Endothelial cell of umbilical vein (primary cell): ENCODE results near the gene PCDH15.

Experiments
- JUN ChIP-seq: IDR thresholded peaks from 2 replicates; pipeline ENCODE4 v1.6.1; 2011; ENCODE audit warnings: borderline replicate concordance, low read depth; ENCODE audit not compliant: insufficient read length, insufficient read depth
- TF ChIP-seq, protein P1 (sequence below), 2 donors: IDR thresholded peaks; 1 replicate in 1 of 2; 2 replicates in 1 of 2; pipeline ENCODE4 v1.5.1; 2011; ENCODE audit warnings: low read length in 2 of 2, mild to moderate bottlenecking in 2 of 2, moderate library complexity in 2 of 2, control low read depth in 1 of 2, inconsistent platforms in 1 of 2, low read depth in 1 of 2; ENCODE audit not compliant: insufficient read depth in 1 of 2; ENCODE audit errors: extremely low read depth in 1 of 2

DNA sequence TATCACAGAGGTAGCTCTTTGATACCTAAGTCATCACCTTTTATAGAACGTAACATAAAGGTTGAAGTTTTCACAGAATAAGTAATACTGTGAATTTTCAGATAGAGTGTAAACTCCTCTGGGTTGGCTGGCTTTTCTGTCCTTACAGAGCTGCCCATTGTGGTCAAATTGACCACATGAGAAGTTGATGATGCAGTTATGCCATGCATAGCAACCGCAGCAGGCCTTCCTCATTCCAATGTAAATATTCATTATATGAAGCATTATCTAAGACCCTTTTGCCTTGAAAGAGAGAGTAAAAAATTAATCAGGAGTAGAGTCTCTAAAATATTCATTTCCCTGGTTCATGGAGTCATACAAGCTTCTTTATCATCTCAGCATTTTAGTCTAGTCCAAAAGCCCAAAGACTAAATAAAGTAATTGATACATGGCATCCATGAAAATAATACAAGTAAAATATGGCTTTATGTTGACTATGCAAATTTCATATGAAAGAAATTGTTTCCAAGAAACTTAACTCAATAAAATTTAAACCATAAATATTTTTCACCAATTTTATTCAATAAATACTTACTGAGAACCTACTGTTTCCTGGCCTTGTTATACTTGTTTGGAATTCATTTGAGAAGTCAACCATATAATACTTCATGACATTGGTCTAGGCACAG, 516.4 kb downstream of the PCDH15 start:
- TF ChIP-seq, protein P1, sequence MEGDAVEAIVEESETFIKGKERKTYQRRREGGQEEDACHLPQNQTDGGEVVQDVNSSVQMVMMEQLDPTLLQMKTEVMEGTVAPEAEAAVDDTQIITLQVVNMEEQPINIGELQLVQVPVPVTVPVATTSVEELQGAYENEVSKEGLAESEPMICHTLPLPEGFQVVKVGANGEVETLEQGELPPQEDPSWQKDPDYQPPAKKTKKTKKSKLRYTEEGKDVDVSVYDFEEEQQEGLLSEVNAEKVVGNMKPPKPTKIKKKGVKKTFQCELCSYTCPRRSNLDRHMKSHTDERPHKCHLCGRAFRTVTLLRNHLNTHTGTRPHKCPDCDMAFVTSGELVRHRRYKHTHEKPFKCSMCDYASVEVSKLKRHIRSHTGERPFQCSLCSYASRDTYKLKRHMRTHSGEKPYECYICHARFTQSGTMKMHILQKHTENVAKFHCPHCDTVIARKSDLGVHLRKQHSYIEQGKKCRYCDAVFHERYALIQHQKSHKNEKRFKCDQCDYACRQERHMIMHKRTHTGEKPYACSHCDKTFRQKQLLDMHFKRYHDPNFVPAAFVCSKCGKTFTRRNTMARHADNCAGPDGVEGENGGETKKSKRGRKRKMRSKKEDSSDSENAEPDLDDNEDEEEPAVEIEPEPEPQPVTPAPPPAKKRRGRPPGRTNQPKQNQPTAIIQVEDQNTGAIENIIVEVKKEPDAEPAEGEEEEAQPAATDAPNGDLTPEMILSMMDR (IDR thresholded peaks at IDR 0.05; ENCODE audit: extremely low read depth in 1 of 2, insufficient read depth in 1 of 2, low read depth in 1 of 2, low read length in 2 of 2), result no peak
- TF ChIP-seq JUN, result no peak
